Measurements from ENCODE around the gene LDLRAD3. TPM values are rescaled to one million over a fixed set of nuclear protein-coding genes. Genes with fewer than 3 reads are reported as not detected.

LDLRAD3 gene
- total RNA-seq, 1 donor from 2014 or later, result 35.6 TPM

- H3K4me3 Mint-ChIP-seq, result no peak overlapping the region
- Histone ChIP-seq H4K20me1 (ENCODE audit: low read depth) (no peaks in the 10 kb centered on the region), H3K9me3 (ENCODE audit: low read depth) (no peaks in the 10 kb centered on the region), H3F3A (ENCODE audit: low read depth) (peaks cover 17% of the 10 kb centered on the region), H3K4me1 (peaks cover 7% of the 10 kb centered on the region), H3K36me3 (no peaks in the 10 kb centered on the region), H3K79me2 (ENCODE audit: low read depth) (peaks cover 35% of the 10 kb centered on the region), H2AFZ (replicated peaks) (no peak overlapping the region), H3K27me3 (no peaks in the 10 kb centered on the region), H3K9ac (no peak overlapping the region), H3K4me3 (no peak overlapping the region), H3K4me2 (no peak overlapping the region), H3K27ac (no peak overlapping the region)
- H3K36me3 Mint-ChIP-seq, result peaks cover 5% of the 10 kb centered on the region
- no peak overlapping the region for H3K27ac Mint-ChIP-seq
- H3K27me3 Mint-ChIP-seq (ENCODE audit: insufficient read depth, low read depth), result peaks cover 3% of the 10 kb centered on the region
- H3K4me1 Mint-ChIP-seq, result peaks cover 15% of the 10 kb centered on the region
- no peak for DNase-seq (ENCODE audit: low spot score)
- H3K9me3 Mint-ChIP-seq, result no peaks in the 10 kb centered on the region
- TF ChIP-seq EZH2 (IDR thresholded peaks at IDR 0.05), result no peak
- TF ChIP-seq CTCF (IDR thresholded peaks at IDR 0.05), result no peak
- no peak for TF ChIP-seq EZH2phosphoT487 (IDR thresholded peaks at IDR 0.05)
Observed at GRCh38 chr11:36132940-36133339, 189.1 kb downstream of the LDLRAD3 start.

- Histone ChIP-seq H3K79me2 (ENCODE audit: low read depth) (peaks cover 35% of the 10 kb centered on the region), H3K27ac (no peak overlapping the region), H3F3A (ENCODE audit: low read depth) (peaks cover 13% of the 10 kb centered on the region), H3K36me3 (no peaks in the 10 kb centered on the region), H3K9ac (no peak overlapping the region), H4K20me1 (ENCODE audit: low read depth) (no peaks in the 10 kb centered on the region), H3K4me3 (no peak overlapping the region), H3K4me1 (no peaks in the 10 kb centered on the region), H3K4me2 (no peak overlapping the region), H3K27me3 (no peaks in the 10 kb centered on the region), H2AFZ (replicated peaks) (no peak overlapping the region), H3K9me3 (ENCODE audit: low read depth) (no peaks in the 10 kb centered on the region)
- DNase-seq (ENCODE audit: low spot score), result no peak
- TF ChIP-seq CTCF (IDR thresholded peaks at IDR 0.05) (no peak), EZH2phosphoT487 (IDR thresholded peaks at IDR 0.05) (no peak), EZH2 (IDR thresholded peaks at IDR 0.05) (no peak)
- H3K27ac Mint-ChIP-seq, result peak overlapping the region; percentile 6
- no peaks in the 10 kb centered on the region for H3K9me3 Mint-ChIP-seq
- H3K27me3 Mint-ChIP-seq (ENCODE audit: insufficient read depth, low read depth), result no peaks in the 10 kb centered on the region
- peaks cover 13% of the 10 kb centered on the region for H3K4me1 Mint-ChIP-seq
- no peak overlapping the region for H3K4me3 Mint-ChIP-seq
- H3K36me3 Mint-ChIP-seq, result peaks cover 7% of the 10 kb centered on the region
Observed at GRCh38 chr11:36135076-36135475, 191.2 kb downstream of the LDLRAD3 start.

GRCh38 chr11:36139767-36140166, 195.9 kb downstream of the LDLRAD3 start:
- Histone ChIP-seq H3K79me2 (ENCODE audit: low read depth) (peaks cover 13% of the 10 kb centered on the region), H3F3A (ENCODE audit: low read depth) (peaks cover 10% of the 10 kb centered on the region), H3K36me3 (no peaks in the 10 kb centered on the region), H3K9ac (no peak overlapping the region), H3K4me2 (no peak overlapping the region), H2AFZ (replicated peaks) (no peak overlapping the region), H3K27me3 (no peaks in the 10 kb centered on the region), H3K4me3 (no peak overlapping the region), H3K4me1 (peaks cover 13% of the 10 kb centered on the region), H4K20me1 (ENCODE audit: low read depth) (no peaks in the 10 kb centered on the region), H3K9me3 (ENCODE audit: low read depth) (no peaks in the 10 kb centered on the region), H3K27ac (no peak overlapping the region)
- no peak for TF ChIP-seq CTCF (IDR thresholded peaks at IDR 0.05)
- TF ChIP-seq EZH2phosphoT487 (IDR thresholded peaks at IDR 0.05), result no peak
- no peak for TF ChIP-seq EZH2 (IDR thresholded peaks at IDR 0.05)
- no peaks in the 10 kb centered on the region for H3K27me3 Mint-ChIP-seq (ENCODE audit: insufficient read depth, low read depth)
- no peak overlapping the region for H3K27ac Mint-ChIP-seq
- peaks cover 3% of the 10 kb centered on the region for H3K9me3 Mint-ChIP-seq
- DNase-seq (ENCODE audit: low spot score), result no peak
- peaks cover 7% of the 10 kb centered on the region for H3K36me3 Mint-ChIP-seq
- H3K4me1 Mint-ChIP-seq, result peaks cover 24% of the 10 kb centered on the region
- no peak overlapping the region for H3K4me3 Mint-ChIP-seq
